ENCODE results near the gene S100Z. TPM values are rescaled to one million over a fixed set of nuclear protein-coding genes. Genes with fewer than 3 reads are reported as not detected.

The S100Z gene
- total and polyA plus RNA-seq, 2 of the 8 experiments (the other 6 are each of a cell fraction or from before 2014, with no cell fraction given) = 0.30 TPM; not detected in 1

DNA sequence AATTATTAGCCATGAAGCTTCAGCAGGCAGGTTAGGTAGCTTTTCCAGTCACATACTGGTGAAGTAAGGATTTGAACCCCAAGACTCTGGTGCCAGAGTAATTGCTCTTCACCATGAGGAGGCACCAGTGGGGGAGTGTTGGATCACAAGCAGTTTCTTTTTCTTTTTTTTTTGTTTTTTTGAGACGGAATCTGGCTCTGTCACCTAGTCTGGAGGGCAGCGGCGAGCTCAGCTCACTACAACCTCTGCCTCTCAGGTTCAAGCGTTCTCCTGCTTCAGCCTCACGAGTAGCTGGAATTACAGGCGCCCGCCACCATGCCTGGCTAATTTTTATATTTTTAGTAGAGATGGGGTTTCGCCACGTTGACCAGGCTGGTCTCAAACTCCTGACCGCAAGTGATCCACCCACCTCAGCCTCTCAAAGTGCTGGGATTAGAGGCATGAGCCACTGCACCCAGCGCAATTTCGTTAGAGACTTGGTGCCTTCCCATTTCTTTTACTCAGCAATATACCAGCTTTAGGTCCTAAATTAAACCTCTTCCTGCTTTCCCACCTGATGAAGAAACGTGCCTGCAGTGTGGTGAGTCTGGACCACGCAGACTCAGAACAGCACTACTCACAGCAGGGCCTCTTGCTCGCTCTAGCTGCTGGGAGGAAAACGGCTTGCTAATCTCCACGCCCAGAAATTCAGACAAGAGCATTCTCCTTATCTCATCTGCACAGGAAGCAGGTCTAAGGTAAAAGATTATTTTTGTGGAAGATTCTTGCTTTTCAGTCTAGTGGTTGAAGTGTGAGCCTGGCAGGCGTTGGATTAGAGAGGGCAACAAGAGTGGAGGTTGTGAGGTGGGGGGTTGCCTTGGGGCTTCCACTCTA is at the start of gene S100Z (continued):
- TF ChIP-seq, protein P1, sequence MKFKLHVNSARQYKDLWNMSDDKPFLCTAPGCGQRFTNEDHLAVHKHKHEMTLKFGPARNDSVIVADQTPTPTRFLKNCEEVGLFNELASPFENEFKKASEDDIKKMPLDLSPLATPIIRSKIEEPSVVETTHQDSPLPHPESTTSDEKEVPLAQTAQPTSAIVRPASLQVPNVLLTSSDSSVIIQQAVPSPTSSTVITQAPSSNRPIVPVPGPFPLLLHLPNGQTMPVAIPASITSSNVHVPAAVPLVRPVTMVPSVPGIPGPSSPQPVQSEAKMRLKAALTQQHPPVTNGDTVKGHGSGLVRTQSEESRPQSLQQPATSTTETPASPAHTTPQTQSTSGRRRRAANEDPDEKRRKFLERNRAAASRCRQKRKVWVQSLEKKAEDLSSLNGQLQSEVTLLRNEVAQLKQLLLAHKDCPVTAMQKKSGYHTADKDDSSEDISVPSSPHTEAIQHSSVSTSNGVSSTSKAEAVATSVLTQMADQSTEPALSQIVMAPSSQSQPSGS (IDR thresholded peaks at IDR 0.05; ENCODE audit: low read length) = no peak
- TF ChIP-seq, protein P2, sequence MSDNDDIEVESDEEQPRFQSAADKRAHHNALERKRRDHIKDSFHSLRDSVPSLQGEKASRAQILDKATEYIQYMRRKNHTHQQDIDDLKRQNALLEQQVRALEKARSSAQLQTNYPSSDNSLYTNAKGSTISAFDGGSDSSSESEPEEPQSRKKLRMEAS (IDR thresholded peaks at IDR 0.05) = no peak
- no peak for TF ChIP-seq SP4 (IDR thresholded peaks at IDR 0.05; ENCODE audit: low read length)
- no peak for TF ChIP-seq KDM1A (IDR thresholded peaks at IDR 0.05; ENCODE audit: borderline replicate concordance, low read length)
- no peak for TF ChIP-seq POU5F1 (IDR thresholded peaks at IDR 0.05; ENCODE audit: low read depth, low read length)
- no peak for TF ChIP-seq CHD1 (IDR thresholded peaks at IDR 0.05; ENCODE audit: low read depth, low read length)
- TF ChIP-seq HDAC6 (IDR thresholded peaks at IDR 0.05; ENCODE audit: low read depth, low read length) = no peak
- TF ChIP-seq, protein P3, sequence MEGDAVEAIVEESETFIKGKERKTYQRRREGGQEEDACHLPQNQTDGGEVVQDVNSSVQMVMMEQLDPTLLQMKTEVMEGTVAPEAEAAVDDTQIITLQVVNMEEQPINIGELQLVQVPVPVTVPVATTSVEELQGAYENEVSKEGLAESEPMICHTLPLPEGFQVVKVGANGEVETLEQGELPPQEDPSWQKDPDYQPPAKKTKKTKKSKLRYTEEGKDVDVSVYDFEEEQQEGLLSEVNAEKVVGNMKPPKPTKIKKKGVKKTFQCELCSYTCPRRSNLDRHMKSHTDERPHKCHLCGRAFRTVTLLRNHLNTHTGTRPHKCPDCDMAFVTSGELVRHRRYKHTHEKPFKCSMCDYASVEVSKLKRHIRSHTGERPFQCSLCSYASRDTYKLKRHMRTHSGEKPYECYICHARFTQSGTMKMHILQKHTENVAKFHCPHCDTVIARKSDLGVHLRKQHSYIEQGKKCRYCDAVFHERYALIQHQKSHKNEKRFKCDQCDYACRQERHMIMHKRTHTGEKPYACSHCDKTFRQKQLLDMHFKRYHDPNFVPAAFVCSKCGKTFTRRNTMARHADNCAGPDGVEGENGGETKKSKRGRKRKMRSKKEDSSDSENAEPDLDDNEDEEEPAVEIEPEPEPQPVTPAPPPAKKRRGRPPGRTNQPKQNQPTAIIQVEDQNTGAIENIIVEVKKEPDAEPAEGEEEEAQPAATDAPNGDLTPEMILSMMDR (IDR thresholded peaks at IDR 0.05; ENCODE audit: control extremely low read depth in 1 of 3, insufficient read depth in 1 of 3, low read depth in 1 of 3, low read length in 3 of 3) = no peak
- TF ChIP-seq JUND (IDR thresholded peaks at IDR 0.05; ENCODE audit: low read length) = no peak
- no peak for TF ChIP-seq SRF (IDR thresholded peaks at IDR 0.05; ENCODE audit: low read depth, low read length)
